NCI-H146 (cell line): ENCODE measurements around the gene GYS1.
"Not testable (repeated sequence)": the region's sequence is repeated elsewhere in the genome, so short reads cannot be mapped to it uniquely, and the experiment has no call there.

Experiments used
- DNase-seq: peaks from one replicate; lab custom pipeline; 2025; lab: John Stamatoyannopoulos, UW

The GYS1 gene

DNA sequence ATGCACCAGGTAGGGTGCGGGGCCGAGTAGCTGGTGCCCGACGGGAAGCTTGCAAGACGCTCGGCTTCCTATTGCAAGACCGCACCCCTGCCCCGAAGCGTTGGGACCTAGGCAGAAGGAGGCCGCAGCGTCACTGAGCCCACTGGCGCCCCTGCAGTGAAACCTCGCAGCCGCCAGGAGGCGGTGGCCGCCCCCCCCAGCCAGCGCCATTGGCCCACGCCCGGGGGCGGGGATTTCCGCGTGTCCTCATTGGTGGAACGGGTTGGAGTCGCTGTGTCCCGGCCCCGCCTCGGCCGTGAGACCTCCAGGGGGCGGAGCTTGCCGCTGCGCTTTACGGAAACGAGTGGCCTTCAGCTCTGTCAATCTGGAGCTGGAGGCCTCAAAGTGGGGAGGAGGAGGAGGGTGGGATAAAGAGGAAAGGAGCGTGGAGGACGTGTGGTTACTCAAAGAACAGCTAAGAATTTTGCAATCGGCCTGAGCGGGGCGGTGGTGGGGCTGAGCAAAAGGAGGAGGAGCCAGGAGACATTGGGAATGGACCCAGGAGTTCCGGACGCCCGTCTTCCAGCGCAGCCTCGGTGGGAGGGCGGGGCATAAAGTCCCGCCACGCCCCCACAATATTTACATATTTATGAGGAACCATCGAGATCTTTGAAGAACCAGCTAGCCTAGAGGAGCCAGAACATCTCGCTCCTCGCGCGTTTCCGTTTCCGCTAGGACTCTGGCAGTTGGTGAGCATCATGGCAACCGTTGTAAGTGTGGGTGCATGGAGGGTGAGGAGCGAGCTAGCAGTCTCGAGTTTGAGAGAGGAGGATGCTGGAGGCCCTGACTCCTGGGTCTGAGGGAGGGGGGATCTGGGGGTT, at the start of gene GYS1, which contains the start of gene RUVBL2:
TSS of gene GYS1 (minus strand) at position 135 of the 860 bp plus-strand sequence. CDS start 197 bp downstream, outside the sequence.
TSS of gene RUVBL2 (plus strand) at position 713 of the 860 bp plus-strand sequence. CDS start at position 738, 25 bp downstream.
- peak; percentile 100 for DNase-seq

DNA sequence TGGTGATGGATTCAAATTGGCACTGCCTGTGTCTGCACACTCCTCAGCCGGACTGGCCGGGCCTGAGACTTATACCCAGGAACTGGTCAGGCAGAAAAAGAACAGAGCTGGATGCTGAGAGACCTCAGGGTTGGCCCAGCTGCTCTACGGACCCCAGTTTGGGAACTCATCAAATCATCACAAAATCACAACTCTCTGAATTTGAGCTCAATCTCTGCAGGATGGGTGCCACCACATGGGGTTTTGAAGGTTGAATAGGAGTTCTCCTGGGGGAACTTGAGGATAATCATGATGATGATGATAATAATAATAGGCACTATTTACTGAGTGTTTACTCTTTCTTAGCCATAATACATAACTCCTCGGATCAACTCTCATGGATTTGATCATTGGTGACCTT, 49.6 kb upstream of the GYS1 start:
- not testable (repeated sequence) for DNase-seq

DNA sequence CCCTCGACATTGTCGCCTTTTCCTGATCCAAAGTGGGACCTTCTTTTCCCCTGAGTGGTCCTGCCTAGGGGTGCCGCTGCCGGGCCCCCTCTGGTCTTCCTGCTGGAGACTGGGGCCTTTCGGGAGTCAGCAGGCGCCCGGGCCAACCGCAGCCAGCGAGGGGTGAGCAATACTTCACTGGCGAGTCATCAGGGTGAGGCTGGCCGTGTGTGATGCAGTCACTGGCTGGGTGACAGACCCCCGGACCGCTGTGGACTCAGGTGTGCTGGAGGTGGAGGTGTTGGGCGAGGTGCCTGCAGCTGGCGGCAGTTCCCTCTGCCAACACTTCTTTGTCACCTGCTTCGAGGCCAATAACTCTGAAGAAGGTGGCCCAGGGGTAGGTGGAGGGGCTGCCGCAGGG, 49.1 kb upstream of the GYS1 start:
- DNase-seq: no peak

DNA sequence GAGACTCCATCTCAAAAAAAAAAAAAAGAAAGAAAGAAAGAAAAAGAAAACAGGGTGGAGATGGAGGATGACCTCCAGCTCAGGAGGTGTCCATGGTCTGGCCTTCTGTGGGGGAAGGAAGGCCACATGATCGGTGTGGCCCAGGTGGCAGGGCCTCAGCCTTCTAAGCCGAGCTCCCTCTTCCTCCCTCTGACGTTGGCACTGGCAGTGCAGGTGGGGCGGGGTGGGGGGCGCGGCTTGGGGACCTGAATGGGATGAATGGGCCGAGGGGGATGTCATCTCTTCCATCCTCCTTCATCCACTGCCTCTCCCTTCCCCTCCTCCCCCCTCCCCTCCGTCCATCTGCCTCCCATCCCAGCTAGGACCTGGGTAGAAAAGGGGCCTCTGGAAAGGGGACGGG, 46.6 kb upstream of the GYS1 start:
- not testable (repeated sequence) for DNase-seq

DNA sequence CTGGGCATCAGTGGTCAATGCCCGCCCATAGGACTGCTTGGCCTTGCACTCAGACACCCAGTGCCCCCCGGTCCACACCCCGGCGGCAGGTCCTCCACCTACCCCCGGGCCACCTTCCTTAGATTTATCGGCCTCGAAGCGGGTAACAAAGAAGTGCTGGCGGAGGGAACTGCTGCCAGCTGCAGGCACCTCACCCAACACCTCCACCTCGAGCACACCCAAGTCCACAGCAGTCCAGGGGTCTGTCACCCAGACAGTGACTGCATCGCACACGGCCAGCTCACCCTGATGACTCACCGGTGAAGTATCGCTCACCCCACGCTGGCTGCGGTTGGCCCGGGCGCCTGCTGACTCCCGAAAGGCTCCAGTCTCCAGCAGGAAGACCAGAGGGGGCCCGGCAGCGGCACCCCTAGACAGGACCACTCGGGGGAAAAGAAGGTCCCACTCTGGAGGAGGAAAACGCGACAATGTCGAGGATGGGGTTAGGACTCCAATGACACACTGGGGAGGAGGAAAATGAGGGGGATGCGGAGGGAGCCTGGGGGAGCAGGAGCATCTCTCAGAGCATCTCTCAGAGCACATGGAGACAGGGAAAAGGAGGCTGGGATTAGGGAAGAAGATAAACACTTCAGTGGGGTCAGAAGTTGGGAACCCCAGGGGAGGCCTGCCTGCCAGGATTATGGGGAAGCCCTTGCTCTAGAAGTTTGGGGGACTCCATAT, 45.6 kb upstream of the GYS1 start:
- DNase-seq: not testable (repeated sequence)

DNA sequence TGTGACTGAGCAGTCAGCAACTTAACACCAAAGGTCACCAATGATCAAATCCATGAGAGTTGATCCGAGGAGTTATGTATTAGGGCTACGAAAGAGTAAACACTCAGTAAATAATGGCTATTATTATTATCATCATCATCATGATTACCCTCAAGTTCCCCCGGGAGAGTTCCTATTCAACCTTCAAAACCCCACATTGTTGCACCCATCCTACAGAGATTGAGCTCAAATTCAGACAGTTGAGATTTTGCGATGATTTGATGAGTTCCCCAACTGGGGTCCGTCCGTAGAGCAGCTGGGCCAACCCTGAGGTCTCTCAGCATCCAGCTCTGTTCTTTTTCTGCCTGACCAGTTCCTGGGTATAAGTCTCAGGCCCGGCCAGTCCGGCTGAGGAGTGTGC, 45.0 kb upstream of the GYS1 start:
- DNase-seq: not testable (repeated sequence)

DNA sequence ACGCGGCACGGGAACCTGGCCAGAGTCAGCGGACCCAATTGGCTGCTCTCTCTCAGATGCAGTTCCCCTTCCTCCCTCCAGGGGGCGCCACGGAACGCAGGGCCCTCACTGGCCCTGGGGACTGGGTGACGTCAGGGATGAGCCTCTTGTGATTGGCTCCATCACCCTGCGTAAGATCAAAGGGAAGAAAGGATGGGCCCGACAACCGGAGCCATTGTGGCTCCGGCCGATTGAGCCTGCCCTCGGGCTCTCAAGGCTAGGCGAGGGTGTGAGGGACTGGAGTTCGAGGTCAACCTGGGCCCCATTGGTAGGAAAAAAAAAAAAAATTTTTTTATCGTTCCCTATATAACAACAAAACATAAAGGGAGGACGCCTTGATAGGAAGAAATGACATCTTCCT, 43.7 kb upstream of the GYS1 start, which contains the start of gene CGB1:
TSS of gene CGB1 (minus strand) at position 81 of the 400 bp plus-strand sequence. CDS start 184 bp downstream, outside the sequence.
- DNase-seq: peak; percentile 82

DNA sequence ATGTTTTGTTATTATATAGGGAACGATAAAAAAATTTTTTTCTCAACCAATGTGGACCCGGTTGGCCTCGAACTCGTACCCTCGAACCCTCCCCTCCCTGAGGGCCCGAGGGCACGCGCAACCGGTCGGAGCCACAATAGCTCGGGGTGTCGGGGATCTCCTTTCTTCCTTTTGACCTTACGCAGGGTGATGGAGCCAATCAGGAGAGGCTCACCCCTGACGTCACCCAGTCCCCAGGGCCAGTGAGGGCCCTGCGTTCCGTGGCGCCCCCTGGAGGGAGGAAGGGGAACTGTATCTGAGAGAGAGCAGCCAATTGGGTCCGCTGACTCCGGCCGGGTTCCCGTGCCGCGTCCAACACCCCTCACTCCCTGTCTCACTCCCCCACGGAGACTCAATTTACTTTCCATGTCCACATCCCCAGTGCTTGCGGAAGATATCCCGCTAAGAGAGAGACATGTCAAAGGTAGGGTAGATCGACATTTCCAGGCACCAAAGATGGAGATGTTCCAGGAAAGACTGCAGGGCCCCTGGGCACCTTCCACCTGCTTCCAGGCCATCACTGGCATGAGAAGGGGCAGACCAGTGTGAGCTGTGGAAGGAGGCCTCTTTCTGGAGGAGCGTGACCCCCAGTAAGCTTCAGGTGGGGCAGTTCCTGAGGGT, 38.7 kb upstream of the GYS1 start, which contains the start of gene CGB2:
TSS of gene CGB2 (plus strand) at position 249 of the 660 bp plus-strand sequence. CDS start at position 455, 206 bp downstream.
- DNase-seq: peak; percentile 79

DNA sequence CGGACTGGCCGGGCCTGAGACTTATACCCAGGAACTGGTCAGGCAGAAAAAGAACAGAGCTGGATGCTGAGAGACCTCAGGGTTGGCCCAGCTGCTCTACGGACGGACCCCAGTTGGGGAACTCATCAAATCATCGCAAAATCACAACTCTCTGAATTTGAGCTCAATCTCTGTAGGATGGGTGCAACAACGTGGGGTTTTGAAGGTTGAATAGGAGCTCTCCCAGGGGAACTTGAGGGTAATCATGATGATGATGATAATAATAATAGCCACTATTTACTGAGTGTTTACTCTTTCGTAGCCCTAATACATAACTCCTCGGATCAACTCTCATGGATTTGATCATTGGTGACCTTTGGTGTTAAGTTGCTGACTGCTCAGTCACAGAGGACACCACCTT, 37.2 kb upstream of the GYS1 start:
- DNase-seq: not testable (repeated sequence)

DNA sequence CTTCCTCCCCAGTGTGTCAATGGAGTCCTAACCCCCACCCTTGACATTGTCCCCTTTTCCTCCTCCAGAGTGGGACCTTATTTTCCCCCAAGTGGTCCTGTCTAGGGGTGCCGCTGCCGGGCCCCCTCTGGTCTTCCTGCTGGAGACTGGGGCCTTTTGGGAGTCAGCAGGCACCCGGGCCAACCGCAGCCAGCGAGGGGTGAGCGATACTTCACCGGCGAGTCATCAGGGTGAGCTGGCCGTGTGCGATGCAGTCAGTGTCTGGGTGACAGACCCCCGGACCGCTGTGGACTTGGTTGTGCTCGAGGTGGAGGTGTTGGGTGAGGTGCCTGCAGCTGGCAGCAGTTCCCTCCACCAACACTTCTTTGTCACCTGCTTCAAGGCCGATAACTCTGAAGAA, 36.6 kb upstream of the GYS1 start:
- DNase-seq: not testable (repeated sequence)

DNA sequence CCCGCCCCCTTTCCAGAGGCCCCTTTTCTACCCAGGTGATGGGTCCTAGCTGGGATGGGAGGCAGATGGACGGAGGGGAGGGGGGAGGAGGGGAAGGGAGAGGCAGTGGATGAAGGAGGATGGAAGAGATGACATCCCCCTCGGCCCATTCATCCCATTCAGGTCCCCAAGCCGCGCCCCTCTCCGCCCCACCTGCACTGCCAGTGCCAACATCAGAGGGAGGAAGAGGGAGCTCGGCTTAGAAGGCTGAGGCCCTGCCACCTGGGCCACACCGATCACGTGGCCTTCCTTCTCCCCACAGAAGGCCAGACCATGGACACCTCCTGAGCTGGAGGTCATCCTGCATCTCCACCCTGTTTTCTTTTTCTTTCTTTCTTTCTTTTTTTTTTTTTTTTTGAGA, 35.6 kb upstream of the GYS1 start:
- DNase-seq: not testable (repeated sequence)

DNA sequence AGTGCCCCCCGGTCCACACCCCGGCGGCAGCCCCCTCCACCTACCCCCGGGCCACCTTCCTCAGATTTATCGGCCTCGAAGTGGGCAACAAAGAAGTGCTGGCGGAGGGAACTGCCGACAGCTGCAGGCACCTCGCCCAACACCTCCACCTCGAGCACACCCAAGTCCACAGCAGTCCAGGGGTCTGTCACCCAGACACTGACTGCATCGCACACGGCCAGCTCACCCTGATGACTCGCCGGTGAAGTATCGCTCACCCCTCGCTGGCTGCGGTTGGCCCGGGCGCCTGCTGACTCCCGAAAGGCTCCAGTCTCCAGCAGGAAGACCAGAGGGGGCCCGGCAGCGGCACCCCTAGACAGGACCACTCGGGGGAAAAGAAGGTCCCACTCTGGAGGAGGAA, 32.5 kb upstream of the GYS1 start:
- DNase-seq: not testable (repeated sequence)

DNA sequence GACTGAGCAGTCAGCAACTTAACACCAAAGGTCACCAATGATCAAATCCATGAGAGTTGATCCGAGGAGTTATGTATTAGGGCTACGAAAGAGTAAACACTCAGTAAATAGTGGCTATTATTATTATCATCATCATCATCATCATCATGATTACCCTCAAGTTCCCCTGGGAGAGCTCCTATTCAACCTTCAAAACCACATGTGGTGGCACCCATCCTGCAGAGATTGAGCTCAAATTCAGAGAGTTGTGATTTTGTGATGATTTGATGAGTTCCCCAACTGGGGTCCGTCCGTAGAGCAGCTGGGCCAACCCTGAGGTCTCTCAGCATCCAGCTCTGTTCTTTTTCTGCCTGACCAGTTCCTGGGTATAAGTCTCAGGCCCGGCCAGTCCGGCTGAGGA, 32.0 kb upstream of the GYS1 start:
- DNase-seq: not testable (repeated sequence)

DNA sequence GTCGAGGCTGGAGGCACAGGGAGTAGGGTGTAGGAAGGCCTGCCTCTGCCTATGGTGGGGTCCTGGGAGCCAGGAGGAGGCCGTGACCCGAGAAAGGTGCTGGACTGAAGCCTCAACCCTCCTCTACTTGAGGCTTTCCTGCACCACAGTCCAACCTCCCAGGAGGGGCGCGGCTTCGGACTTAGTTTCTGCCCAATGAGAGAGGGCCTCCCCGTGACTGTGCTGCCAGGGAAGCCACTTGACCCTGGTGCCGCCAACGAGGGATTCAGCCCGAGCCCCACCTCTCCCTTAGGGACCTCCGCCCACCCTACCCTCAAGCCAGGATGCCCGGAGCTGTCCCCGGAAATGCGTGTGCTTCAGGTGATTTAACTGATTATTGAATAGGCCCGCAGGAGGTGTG, 31.1 kb upstream of the GYS1 start, which contains the start of gene CGB3:
TSS of gene CGB3 (minus strand) at position 101 of the 400 bp plus-strand sequence. CDS start 362 bp downstream, outside the sequence.
- not testable (repeated sequence) for DNase-seq

DNA sequence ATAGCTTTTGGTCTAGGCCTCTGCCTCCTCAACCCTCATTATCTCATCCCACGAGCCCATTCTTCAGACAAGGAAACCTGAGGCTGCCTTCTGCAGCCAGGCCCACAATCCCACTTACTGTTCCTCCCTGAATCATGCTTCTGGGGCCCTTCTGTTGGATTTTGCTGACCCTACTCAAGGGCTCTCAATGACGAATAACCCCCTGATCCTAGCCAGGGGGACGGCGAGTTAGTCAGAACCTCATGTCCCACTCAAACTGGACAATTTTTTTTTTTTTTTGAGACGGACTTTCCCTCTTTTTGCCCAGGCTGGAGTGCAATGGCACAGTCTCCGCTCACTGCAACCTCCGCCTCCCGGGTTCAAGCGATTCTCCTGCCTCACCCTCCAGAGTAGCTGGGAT, 29.0 kb upstream of the GYS1 start:
- DNase-seq: no peak

DNA sequence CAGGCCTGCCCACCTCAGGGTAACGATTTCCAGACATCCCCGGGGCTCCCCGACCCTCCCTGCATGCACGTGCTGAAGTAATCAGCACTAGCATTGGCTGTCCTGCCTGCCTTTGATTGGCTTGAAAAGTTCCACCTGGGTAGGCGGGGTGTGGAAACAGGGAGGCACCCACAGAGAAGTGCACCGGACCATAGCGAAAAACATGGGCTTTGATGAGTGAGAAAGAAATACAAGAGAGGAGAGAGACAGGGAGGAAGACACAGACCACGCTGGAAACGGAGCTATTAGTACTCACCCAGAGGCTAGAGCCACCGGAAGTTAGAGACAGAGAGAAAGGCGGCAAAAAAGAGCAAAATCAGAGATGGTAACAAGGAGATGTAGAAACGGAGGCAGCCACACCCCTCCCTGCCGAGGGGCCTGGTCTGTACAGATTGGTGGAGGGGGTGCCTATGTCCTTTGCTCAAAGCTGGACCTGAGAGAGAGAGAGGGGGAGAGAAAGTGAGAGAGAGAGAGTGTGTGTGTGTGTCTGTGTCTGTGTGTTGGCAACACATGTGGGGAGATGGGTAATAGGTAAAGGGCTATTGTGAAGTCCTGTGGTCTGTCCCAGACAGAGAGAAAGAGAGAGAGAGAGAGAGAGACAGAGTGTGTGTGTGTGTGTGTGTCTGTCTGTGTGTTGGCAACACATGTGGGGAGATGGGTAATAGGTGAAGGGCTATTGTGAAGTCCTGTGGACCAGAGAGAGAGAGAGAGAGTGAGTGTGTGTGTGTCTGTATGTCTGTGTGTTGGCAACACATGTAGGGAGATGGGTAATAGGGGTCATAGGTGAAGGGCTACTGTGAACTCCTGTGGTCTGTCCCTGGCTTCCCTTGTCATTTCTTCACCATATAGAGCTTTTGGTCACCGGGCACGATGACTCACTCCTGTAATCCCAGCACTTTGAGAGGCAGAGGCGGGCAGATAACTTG, 28.1 kb upstream of the GYS1 start:
- no peak for DNase-seq

DNA sequence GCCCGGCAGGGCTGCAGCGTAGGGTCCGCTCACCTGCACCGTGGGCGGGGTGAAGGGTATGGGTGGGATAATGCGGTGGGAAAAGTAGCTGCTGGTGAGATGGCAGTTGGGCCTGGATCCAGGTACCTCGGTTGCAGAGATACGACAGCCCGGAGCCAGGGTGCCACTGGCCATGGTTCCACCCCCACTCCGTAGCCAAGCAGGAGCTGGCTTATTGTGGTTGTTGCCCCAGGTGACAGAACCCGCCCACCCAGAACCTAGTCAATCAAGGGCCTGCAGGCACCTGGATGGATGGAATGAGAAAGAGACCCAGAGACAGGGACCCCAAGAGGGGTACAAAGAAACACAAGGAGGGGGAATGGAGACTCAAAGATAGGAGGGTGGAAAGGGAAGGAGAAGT, 27.2 kb upstream of the GYS1 start:
- peak; percentile 36 for DNase-seq

DNA sequence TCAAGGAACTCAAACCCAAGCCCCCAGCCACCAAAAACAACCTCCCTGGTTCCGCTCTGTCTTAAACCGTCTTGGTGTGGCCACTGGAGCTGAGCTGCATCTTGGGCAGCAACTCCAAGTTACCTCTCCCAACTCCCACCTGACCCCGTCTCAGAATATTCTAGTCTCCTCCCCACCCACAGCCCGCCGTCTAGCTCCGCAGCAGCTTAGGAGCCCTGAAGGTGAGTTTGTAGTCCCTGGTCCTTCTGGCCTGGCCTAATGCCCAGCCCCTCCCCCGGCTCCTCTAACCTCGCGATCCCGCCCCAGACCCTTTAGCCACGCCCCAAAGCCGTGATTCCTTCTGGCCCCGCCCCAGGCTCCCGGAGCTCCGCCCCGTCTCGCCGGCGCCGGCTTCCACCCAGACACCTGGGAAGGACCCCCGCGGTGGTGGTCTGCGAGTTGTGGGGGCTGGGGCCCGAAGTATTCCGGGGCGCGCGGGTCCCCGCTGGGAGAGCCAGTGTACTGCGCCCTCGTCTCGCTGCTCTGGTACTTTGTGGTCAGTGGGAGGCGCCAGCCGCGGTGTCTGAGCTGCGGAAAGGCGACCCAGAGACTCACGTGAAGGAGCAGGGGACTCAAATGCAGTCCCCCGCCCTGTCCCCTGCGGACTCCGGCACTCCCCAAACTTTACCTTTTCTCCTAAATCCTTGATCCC, 26.3 kb upstream of the GYS1 start:
- DNase-seq: peak; percentile 72

DNA sequence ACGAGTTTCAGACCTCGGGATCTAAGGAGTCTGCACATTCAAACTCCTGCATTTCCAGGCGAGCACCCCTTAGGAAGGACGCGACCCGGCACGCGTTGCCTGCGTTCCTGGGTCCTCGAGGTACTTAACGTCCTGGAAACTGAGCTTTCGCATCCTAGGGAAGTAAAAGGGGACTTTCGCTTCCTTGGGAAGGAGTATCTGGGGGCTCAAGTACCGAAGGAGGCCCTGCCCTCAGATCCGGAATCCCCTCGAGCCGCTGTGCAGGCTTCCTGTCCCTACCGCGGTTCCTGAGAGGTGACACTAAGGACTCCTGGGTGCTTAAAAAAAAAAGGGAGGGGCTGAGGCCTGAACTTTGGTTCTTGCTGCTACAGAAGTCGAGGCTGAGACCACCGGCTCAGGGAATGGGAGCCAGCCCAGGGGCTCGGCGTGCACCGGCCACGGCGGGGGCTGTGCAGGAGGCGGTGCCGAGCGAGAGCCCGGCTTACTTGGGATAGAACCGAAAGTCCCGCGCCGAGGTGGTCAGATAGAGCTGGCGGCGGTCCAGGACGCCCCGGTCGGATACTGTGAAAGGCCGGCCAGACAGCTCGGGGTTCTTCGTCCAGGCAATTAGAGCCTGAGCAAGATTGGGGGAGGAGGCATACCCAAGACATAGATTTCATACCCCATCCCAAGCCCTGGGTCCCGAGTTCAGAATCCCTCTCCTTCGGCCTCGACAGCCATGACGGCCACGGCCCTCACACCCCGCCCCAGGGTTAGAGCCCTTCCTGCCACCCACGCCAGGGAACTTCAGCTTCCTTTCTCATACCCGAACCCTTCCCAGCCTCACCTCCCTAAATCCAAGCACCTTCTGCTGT, 25.5 kb upstream of the GYS1 start:
- DNase-seq: peak; percentile 16
